ENCODE results near the gene COL10A1. TPM values are rescaled to one million over a fixed set of nuclear protein-coding genes. Genes with fewer than 3 reads are reported as not detected.
A peak's percentile ranks its signal among the peaks of the same experiment; 100 is the strongest.

Gene COL10A1
- total and polyA plus RNA-seq, 10 of the 15 experiments (the other 5 are each of a cell fraction or from before 2014, with no cell fraction given), result 0.02 to 0.33 (median 0.06) TPM; not detected in 5

DNA sequence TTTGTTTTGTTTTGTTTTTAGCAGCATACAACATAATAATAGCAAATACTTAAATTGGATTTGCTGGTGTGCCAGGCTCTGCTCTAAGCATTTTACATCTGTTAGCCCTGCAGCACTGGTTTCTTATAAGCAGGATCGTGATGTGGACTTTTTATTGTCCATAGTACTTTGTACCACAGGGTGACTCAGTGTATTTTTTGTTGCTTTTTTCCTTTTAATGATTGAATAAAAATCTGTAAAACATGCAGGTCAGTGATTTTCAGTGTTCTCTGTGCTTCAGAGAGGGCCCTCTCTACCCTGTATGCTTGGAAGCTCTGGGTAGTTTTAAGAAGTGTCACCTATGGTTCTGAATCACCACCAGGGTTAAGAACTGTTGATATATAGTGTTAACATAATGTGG lies 21.3 kb downstream of the COL10A1 start:
- no peak overlapping the region for H2AFZ ChIP-seq (ENCODE audit: control insufficient read depth, low read depth, low read length)
- H3K27me3 ChIP-seq (replicated peaks in 1 of 2; ENCODE audit: control insufficient read depth in 2 of 2, insufficient read depth in 2 of 2, low read length in 1 of 2), result no peaks in the 10 kb centered on the region
- H3K27ac ChIP-seq (ENCODE audit: control insufficient read depth, insufficient read depth), result peak overlapping the region; percentile 58
- ChIA-PET POLR2A (no interaction called here), SMC1A (ENCODE audit: uncharacterized antibody, unreplicated experiment) (interaction anchor here (0.8 to 5.3 kb wide), 6 partner anchors 13 to 92 kb away, joined by 3 to 57 read pairs (median 6); partner anchors contain the start of gene FRK), RAD21 (ENCODE audit: unreplicated experiment) (interaction anchor here (6.8 kb wide), 1 partner anchor 92 kb away, joined by 39 read pairs; no protein-coding TSS in a partner anchor), CTCF (interaction anchor here (1.0 to 7.9 kb wide), 4 partner anchors 8 to 93 kb away, joined by 3 to 106 read pairs (median 32); no protein-coding TSS in a partner anchor)
- H3K9me3 ChIP-seq (replicated peaks; ENCODE audit: control insufficient read depth, insufficient read depth, low read length), result no peaks in the 10 kb centered on the region
- 100% methylated on average over 1 of the region's 1 CpG for WGBS (ENCODE audit: insufficient coverage, insufficient replicate concordance, low lambda C conversion rate, missing lambda C conversion rate)
- peaks cover 25% of the 10 kb centered on the region for H3K4me1 ChIP-seq (ENCODE audit: control insufficient read depth, insufficient read depth, low read length)
- in situ Hi-C loops (cut with MboI) (no loop called here), intact Hi-C loops (cut with micrococcal nuclease; ENCODE audit: unreplicated experiment) (loop anchor here (10.0 kb wide), 1 partner anchor 300 kb away; no protein-coding TSS in a partner anchor)
- FAIRE-seq (no peak), ATAC-seq (no peak), DNase-seq (ENCODE audit: low read depth, low spot score) (no peak)
- H3K4me3 ChIP-seq, result peak overlapping the region; percentile 67
- no peaks in the 10 kb centered on the region for H4K20me1 ChIP-seq (ENCODE audit: control insufficient read depth, insufficient read depth)
- peak overlapping the region; percentile 91 for H3K4me2 ChIP-seq (ENCODE audit: control insufficient read depth, insufficient read depth)
- BruUV-seq (replicated peaks), result no TSS peak
- peaks cover 6 to 15% of the 10 kb centered on the region in 2 experiments; a peak in 2 of 4 replicates for H3K36me3 ChIP-seq (ENCODE audit: control insufficient read depth in 2 of 2, insufficient read depth in 2 of 2, low read length in 1 of 2)
- peaks cover 73% of the 10 kb centered on the region for H3K79me2 ChIP-seq (ENCODE audit: control insufficient read depth, insufficient read depth, low read length)
- no peak overlapping the region; the same call in 1 of the 2 replicates for H3K9ac ChIP-seq (ENCODE audit: control insufficient read depth, insufficient read depth, low read length)
- no peak for TF ChIP-seq ZNF217 (IDR thresholded peaks at IDR 0.05)
- TF ChIP-seq PAX8 (IDR thresholded peaks at IDR 0.05), result no peak
- no peak for TF ChIP-seq KAT2A (conservative IDR thresholded peaks at IDR 0.05; ENCODE audit: control insufficient read depth, low read depth, low read length)
- no peak for TF ChIP-seq STAT3 (IDR thresholded peaks at IDR 0.05; ENCODE audit: low read depth, low read length)

DNA sequence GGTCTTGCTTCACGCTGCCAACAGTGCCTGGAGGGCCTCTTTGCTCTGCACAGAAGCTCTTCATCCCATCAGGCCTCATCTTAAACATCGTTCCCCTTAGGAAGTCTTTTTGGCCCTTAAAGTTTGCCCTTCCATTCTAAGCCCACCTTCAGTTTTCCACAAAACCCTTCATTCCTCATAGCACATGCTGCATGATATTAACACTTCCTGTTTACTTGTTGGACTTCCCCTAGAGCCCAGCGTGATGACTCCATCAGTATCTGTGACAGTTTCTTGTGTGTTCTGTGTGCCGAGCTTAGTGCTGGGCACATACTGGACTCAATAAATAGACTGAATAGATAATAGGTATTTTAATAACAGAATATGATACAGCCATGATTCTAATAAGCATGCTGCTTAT lies 23.1 kb downstream of the COL10A1 start:
- ATAC-seq (peak; percentile 13; the same call in 2 of the 3 replicates), DNase-seq (ENCODE audit: low read depth, low spot score) (no peak), FAIRE-seq (no peak)
- intact Hi-C loops (cut with micrococcal nuclease; ENCODE audit: unreplicated experiment), result loop anchor here (10.0 kb wide), 1 partner anchor 302 kb away; no protein-coding TSS in a partner anchor
- in situ Hi-C loops (cut with MboI), result no loop called here
- H3K27ac ChIP-seq (ENCODE audit: control insufficient read depth, insufficient read depth), result peak overlapping the region; percentile 93
- peak overlapping the region; percentile 92 for H3K9ac ChIP-seq (ENCODE audit: control insufficient read depth, insufficient read depth, low read length)
- ChIA-PET CTCF (interaction anchor here (0.9 to 7.9 kb wide), 6 partner anchors 9 to 320 kb away, joined by 3 to 106 read pairs (median 16); no protein-coding TSS in a partner anchor), POLR2A (interaction anchor here (1.2 to 4.4 kb wide), 6 partner anchors 12 to 94 kb away, joined by 3 to 51 read pairs (median 22); partner anchors contain the start of gene FRK), RAD21 (ENCODE audit: unreplicated experiment) (interaction anchor here (0.9 to 4.0 kb wide), 10 partner anchors 9 to 177 kb away, joined by 3 to 61 read pairs (median 6); partner anchors contain the start of gene TSPYL1), SMC1A (ENCODE audit: uncharacterized antibody, unreplicated experiment) (interaction anchor here (1.1 to 5.3 kb wide), 8 partner anchors 9 to 94 kb away, joined by 3 to 57 read pairs (median 13); no protein-coding TSS in a partner anchor)
- WGBS (ENCODE audit: insufficient coverage, insufficient replicate concordance, low lambda C conversion rate, missing lambda C conversion rate), result 65% methylated on average over 4 of the region's 4 CpGs
- H3K27me3 ChIP-seq (replicated peaks in 1 of 2; ENCODE audit: control insufficient read depth in 2 of 2, insufficient read depth in 2 of 2, low read length in 1 of 2), result no peaks in the 10 kb centered on the region
- peaks cover 87% of the 10 kb centered on the region for H3K79me2 ChIP-seq (ENCODE audit: control insufficient read depth, insufficient read depth, low read length)
- peaks cover 25% of the 10 kb centered on the region for H3K4me1 ChIP-seq (ENCODE audit: control insufficient read depth, insufficient read depth, low read length)
- H3K4me3 ChIP-seq, result peak overlapping the region; percentile 67
- BruUV-seq (replicated peaks), result no TSS peak
- H2AFZ ChIP-seq (ENCODE audit: control insufficient read depth, low read depth, low read length), result no peak overlapping the region; the same call in none of the 2 replicates
- H4K20me1 ChIP-seq (ENCODE audit: control insufficient read depth, insufficient read depth), result no peaks in the 10 kb centered on the region
- H3K36me3 ChIP-seq (ENCODE audit: control insufficient read depth in 2 of 2, insufficient read depth in 2 of 2, low read length in 1 of 2), result peaks cover 0 to 6% of the 10 kb centered on the region in 2 experiments; a peak in 1 of 4 replicates
- no peaks in the 10 kb centered on the region for H3K9me3 ChIP-seq (replicated peaks; ENCODE audit: control insufficient read depth, insufficient read depth, low read length)
- H3K4me2 ChIP-seq (ENCODE audit: control insufficient read depth, insufficient read depth), result peak overlapping the region; percentile 91
- TF ChIP-seq, protein P1, sequence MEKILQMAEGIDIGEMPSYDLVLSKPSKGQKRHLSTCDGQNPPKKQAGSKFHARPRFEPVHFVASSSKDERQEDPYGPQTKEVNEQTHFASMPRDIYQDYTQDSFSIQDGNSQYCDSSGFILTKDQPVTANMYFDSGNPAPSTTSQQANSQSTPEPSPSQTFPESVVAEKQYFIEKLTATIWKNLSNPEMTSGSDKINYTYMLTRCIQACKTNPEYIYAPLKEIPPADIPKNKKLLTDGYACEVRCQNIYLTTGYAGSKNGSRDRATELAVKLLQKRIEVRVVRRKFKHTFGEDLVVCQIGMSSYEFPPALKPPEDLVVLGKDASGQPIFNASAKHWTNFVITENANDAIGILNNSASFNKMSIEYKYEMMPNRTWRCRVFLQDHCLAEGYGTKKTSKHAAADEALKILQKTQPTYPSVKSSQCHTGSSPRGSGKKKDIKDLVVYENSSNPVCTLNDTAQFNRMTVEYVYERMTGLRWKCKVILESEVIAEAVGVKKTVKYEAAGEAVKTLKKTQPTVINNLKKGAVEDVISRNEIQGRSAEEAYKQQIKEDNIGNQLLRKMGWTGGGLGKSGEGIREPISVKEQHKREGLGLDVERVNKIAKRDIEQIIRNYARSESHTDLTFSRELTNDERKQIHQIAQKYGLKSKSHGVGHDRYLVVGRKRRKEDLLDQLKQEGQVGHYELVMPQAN (conservative IDR thresholded peaks at IDR 0.05), result peak; percentile 44; the same call in 1 of the 2 replicates
- TF ChIP-seq BHLHE40 (IDR thresholded peaks at IDR 0.05; ENCODE audit: borderline replicate concordance in 1 of 2, low read depth in 2 of 2, low read length in 1 of 2) (0 out of 4 replicates have a peak, but pooled peaks of 1 of the 2 experiments have one; percentile 26), POLR2AphosphoS5 (IDR thresholded peaks at IDR 0.05; ENCODE audit: low read length) (peak; percentile 41; the same call in 1 of the 2 replicates), ZSCAN29 (IDR thresholded peaks at IDR 0.05) (no peak), RB1 (IDR thresholded peaks at IDR 0.05; ENCODE audit: borderline replicate concordance) (0 out of 2 replicates have a peak, but pooled peaks have one; percentile 21)
- TF ChIP-seq, protein P2, sequence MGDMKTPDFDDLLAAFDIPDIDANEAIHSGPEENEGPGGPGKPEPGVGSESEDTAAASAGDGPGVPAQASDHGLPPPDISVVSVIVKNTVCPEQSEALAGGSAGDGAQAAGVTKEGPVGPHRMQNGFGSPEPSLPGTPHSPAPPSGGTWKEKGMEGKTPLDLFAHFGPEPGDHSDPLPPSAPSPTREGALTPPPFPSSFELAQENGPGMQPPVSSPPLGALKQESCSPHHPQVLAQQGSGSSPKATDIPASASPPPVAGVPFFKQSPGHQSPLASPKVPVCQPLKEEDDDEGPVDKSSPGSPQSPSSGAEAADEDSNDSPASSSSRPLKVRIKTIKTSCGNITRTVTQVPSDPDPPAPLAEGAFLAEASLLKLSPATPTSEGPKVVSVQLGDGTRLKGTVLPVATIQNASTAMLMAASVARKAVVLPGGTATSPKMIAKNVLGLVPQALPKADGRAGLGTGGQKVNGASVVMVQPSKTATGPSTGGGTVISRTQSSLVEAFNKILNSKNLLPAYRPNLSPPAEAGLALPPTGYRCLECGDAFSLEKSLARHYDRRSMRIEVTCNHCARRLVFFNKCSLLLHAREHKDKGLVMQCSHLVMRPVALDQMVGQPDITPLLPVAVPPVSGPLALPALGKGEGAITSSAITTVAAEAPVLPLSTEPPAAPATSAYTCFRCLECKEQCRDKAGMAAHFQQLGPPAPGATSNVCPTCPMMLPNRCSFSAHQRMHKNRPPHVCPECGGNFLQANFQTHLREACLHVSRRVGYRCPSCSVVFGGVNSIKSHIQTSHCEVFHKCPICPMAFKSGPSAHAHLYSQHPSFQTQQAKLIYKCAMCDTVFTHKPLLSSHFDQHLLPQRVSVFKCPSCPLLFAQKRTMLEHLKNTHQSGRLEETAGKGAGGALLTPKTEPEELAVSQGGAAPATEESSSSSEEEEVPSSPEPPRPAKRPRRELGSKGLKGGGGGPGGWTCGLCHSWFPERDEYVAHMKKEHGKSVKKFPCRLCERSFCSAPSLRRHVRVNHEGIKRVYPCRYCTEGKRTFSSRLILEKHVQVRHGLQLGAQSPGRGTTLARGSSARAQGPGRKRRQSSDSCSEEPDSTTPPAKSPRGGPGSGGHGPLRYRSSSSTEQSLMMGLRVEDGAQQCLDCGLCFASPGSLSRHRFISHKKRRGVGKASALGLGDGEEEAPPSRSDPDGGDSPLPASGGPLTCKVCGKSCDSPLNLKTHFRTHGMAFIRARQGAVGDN (IDR thresholded peaks at IDR 0.05), result peak; percentile 78
